ENCODE measurements around the gene LYSMD3.

The LYSMD3 gene

GRCh38 chr5:90484540-90484939 lies 44.8 kb downstream of the LYSMD3 start:
- no peak for TF ChIP-seq ZFX (IDR thresholded peaks at IDR 0.05; ENCODE audit: borderline replicate concordance)
- TF ChIP-seq, protein P1, sequence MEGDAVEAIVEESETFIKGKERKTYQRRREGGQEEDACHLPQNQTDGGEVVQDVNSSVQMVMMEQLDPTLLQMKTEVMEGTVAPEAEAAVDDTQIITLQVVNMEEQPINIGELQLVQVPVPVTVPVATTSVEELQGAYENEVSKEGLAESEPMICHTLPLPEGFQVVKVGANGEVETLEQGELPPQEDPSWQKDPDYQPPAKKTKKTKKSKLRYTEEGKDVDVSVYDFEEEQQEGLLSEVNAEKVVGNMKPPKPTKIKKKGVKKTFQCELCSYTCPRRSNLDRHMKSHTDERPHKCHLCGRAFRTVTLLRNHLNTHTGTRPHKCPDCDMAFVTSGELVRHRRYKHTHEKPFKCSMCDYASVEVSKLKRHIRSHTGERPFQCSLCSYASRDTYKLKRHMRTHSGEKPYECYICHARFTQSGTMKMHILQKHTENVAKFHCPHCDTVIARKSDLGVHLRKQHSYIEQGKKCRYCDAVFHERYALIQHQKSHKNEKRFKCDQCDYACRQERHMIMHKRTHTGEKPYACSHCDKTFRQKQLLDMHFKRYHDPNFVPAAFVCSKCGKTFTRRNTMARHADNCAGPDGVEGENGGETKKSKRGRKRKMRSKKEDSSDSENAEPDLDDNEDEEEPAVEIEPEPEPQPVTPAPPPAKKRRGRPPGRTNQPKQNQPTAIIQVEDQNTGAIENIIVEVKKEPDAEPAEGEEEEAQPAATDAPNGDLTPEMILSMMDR (IDR thresholded peaks at IDR 0.05) = no peak
- H3K27ac ChIP-seq = no peak overlapping the region

DNA sequence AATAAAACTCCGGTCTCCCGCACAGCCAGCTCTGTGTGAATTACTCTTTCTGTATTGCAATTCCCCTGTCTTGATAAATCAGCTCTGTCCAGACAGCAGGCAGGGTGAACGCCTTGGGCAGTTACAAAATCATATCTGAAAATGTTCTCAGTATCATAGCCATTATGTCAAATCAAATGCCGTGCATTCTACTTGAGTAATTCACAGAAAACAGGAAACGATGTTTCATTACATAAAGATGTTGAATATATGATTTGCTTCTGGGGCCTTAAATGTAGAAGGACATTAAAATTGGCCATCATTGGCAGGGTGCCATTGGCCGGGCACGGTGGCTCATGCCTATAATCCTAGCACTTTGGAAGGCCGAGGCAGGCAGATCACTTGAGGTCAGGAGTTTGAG lies 46.2 kb downstream of the LYSMD3 start:
- no peak for TF ChIP-seq ZFX (IDR thresholded peaks at IDR 0.05; ENCODE audit: borderline replicate concordance)
- TF ChIP-seq, protein P1 (IDR thresholded peaks at IDR 0.05) = no peak

GRCh38 chr5:90480699-90481098 lies 48.7 kb downstream of the LYSMD3 start:
- H3K27ac ChIP-seq = no peak overlapping the region
- TF ChIP-seq, protein P1 (IDR thresholded peaks at IDR 0.05) = no peak
- no peak for TF ChIP-seq ZFX (IDR thresholded peaks at IDR 0.05; ENCODE audit: borderline replicate concordance)

More for the DNA sequence above, 46.2 kb downstream of the LYSMD3 start:
- no peak overlapping the region for H3K27ac ChIP-seq

DNA sequence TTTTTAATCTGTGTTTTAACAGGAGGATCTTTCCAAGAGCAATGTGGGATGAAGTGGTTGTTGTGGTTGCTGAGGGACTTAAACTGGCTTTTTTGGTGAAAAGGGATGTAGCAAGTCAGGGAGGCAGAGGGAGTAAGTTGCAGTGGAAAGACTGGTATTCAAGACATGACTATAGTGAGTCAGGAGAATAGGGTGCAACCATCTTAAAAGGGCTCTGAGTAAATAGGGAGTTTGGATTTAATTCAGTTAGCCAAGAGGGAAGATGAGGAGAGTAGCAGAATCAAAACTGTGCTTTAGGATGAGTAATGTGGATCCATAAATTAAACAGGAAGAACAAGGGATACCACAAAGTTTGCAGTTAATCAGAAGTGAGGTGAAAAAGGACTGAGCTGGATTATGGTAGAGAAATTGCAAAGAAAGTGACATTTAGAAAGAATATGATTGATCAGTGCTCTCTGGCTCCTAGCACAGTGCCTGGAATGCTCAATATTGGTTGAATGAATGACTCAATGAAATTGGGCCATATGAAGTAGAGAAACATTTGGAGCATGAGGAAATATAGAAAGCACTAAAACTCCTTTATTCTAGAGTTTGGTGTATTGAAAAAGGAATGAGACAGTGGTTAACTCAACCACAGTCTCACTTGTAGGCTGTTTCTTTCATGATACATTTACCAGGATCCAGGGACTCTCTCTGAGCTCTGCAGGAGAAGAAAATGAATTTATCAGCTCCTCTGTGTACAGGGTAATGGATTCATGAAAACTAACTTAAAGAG lies 49.6 kb downstream of the LYSMD3 start:
- TF ChIP-seq, protein P1 (IDR thresholded peaks at IDR 0.05) = no peak
- no peak for TF ChIP-seq ZFX (IDR thresholded peaks at IDR 0.05; ENCODE audit: borderline replicate concordance)
- no peak overlapping the region for H3K27ac ChIP-seq

GRCh38 chr5:90477621-90478215 lies 51.7 kb downstream of the LYSMD3 start:
- TF ChIP-seq, protein P1 (IDR thresholded peaks at IDR 0.05) = no peak
- no peak for TF ChIP-seq ZFX (IDR thresholded peaks at IDR 0.05; ENCODE audit: borderline replicate concordance)
- no peak overlapping the region for H3K27ac ChIP-seq

GRCh38 chr5:90477073-90477472 lies 52.3 kb downstream of the LYSMD3 start:
- no peak for TF ChIP-seq ZFX (IDR thresholded peaks at IDR 0.05; ENCODE audit: borderline replicate concordance)
- TF ChIP-seq, protein P1 (IDR thresholded peaks at IDR 0.05) = no peak
- no peak overlapping the region for H3K27ac ChIP-seq

DNA sequence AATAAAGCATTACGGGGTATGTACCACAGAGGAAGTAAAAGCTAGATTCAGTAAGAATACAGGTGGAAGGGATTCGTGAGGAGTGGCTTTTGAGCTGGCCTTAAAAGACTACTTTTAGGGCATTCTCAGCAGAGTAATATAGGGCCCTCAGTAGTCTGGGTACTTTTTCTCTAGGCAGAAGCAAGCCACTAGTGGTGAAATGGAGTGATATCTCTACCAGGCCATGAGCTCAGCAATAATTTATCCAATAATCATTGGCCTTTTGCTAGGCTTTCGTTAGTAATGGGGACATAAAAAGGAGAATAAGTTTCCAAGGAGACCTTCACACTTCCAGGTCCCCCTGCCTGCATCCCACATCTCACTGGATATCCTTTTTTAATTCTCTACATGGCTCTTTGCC lies 53.0 kb downstream of the LYSMD3 start:
- H3K27ac ChIP-seq = no peak overlapping the region
- TF ChIP-seq, protein P1 (IDR thresholded peaks at IDR 0.05) = no peak
- TF ChIP-seq ZFX (IDR thresholded peaks at IDR 0.05; ENCODE audit: borderline replicate concordance) = no peak
